ENCODE results near the gene AQP12B.
"Not testable (repeated sequence)": the region's sequence is repeated elsewhere in the genome, so short reads cannot be mapped to it uniquely, and the experiment has no call there.

The AQP12B gene

DNA sequence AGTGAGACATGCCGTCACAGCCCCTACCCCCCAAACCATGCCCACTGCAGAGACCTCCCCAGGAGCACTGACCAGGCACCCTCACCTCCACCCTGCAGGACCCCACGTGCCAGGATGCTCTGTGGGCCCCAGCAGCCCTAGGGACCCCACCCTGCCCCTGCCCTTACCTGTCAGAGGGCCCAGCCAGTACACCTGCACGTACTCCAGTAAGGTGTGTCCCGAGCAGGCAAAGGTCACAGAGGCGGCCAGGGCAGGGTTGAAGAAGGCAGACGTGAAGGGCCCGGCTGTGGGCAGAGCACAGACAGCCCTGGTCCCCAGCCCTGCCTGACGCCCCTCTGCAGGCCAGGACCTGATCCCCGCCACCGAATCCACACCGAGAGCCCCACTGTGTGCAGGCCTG lies 2.5 kb downstream of the AQP12B start:
- not testable (repeated sequence) for DNase-seq

DNA sequence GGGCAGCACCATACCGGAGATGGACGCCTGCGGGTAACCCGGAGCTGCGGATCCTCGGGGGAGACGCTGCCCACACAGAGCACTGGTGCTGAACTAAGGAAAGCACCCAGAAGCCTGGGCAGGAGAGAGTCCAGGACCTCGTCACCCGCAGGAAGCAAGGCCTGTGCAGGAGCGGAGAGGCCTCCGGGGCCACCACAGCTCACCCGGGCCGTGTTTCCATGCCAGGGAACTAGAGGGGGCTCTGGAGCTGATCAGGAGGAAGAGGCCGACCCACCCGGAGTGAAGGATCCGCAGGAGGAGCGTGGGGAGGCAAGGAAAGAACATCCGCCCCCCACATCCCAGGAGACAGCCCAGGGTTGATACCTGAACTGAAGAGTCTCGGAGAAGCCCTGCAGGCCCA lies 3.8 kb downstream of the AQP12B start:
- not testable (repeated sequence) for DNase-seq

DNA sequence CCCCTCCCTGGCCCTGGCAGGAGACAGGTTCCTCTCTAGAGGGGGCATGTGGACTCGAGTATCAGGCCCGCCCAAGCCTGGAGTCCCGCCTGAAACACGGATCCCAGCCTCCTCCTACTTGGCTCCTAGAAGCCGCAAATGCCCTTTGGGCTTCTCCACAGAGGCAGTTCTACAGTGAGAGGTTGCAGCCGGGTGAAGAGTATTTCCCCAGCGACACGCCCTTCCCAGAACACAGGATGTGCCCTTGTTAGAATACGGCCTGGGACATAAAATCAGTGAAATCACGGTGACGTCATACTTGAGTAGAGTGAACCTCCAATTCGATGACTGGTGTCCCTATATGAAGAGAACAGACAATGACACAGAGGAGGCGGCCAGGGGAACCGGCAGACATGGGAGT lies 4.6 kb downstream of the AQP12B start:
- DNase-seq: not testable (repeated sequence)

DNA sequence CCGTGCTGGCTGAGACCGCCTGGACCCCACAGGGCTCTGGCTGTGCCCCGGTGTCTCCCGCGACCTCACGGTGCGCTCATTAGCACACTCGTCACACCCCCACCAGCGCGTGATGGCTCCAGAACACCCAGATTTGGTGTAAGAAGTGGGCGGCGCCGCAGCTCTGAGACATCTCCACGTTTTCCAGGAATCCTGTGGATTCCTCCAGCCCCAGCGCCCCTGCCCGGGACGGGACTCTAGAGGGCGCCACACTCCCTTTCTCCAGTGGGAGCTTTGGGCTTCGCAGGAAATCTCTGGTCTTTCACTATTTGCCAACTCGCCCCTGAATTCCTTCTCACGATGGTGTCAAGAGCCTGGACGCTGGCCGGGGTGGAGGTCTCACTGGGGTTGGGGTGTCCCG lies 7.3 kb downstream of the AQP12B start:
- DNase-seq: not testable (repeated sequence)

DNA sequence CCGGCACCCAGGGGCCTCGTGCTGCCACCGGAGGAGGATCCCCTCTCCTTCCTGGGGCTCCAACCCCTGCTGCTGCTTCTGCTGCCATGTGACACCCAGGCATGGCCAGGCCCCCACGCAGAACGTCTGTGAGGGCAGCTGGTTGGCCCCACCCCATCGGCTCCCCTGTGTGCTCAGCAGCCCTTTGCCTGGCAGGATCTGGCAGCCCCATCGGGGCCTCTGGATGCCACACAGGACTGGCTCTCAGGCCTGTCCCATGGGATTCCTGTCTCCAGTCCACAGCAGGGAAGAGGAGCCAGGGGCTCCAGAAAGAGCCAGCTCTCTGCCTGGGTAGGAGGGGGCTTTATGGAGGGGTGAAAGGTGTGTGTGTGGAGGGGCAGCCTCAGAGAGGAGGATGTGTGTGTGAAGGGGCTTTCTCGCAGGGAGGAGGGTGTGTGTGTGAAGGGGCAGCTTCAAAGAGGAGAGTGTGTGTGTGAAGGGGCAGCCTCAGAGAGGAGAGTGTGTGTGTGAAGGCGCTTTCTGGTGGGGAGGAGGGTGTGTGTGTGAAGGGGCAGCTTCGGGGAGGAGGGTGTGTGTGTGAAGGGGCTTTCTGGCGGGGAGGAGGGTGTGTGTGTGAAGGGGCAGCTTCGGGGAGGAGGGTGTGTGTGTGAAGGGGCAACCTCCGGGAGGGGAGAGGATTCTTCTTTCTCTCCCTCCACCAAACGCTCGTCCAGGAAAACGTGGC lies 8.1 kb downstream of the AQP12B start:
- DNase-seq: not testable (repeated sequence)

DNA sequence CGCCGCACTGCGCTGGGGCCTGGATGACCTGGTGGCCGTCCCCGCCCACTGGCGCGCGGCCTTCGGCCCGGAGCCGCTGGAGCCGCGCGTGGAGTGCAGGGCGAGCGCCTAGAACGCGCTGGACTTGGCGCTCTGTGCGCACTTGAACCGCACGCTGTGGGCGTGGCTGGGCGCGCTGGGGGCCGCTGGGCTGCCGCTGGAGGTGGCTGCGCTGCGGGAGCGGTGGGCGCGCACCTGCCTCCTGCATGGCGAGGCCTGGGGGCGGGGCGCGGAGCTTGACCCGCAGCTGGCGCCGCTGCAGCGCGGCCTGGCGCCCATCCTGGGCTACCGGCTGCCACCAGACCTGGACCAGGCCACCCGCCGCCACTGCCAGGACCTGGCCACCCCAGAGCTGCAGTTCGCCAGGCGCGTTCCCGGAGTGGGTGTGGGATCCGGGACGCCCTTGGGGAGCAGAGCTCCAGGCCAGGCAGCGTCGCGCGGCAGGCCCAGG lies 9.9 kb downstream of the AQP12B start:
- no peak for DNase-seq

DNA sequence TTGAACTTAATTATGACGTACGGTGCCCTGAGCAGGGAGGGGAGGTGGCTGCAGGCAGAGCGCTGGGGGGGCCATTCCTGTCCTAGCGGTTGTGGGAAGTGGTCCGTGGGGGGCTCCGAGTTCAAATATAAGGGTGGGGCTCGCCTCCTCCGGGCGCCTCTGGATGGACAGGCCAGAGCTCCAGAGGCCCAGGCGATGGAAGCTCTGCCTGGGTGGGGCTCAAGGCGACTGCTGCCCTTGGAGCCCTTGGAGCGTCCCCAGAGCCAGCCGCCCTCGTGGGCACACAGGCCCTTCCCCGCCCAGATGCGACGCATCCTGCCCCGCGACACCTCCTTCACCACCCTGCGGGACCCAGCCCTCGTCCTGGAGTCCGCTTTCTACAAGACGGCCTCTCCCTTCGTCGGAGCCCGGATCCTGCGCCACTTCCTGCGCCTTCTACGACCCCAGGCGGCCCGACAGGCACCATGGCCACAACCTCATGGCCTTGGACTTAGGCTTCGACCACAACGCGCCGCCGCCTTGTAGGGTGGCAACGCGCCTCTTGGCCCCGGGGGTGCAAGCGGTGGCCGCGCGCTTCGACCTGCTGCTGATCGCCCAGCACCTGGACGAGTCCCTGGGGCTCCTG lies 10.5 kb downstream of the AQP12B start:
- DNase-seq: no peak

DNA sequence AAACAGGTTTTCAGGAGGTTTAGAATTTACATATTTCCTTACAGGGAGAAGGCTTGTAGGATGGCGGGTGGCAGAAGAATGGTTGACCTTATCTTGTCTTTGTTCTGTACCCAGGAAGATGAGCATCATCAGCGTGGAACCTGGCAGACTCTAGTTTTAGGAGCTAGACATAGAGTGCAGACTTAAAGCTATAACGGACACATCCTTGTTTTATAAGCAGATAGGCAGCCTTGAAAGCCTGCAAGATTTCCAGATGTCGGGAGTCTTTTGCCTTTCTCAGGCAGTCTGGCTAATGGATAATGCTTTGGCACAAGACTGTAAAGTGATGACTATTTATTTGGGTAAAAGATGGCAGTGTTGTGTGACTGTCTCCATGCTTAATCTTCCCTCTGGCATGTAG lies 11.7 kb downstream of the AQP12B start:
- DNase-seq: no peak

DNA sequence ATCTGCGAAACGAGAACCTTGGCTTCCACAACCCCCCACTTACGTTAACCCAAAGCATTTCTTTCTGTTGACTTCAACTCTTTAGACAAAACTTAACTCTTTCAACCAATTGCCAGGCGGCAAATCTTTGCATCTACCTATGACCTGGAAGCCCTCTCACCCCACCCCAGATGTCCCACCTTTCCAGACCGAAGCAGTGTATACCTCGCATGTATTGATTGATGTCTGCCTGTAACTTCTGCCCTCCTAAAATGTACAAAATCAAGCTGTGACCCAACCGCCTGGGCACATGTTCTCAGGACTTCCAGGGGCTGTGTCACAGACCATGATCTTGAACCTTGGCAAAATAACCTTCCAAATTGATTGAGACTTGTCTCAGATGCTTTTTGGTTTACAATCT lies 12.3 kb downstream of the AQP12B start:
- DNase-seq: no peak

DNA sequence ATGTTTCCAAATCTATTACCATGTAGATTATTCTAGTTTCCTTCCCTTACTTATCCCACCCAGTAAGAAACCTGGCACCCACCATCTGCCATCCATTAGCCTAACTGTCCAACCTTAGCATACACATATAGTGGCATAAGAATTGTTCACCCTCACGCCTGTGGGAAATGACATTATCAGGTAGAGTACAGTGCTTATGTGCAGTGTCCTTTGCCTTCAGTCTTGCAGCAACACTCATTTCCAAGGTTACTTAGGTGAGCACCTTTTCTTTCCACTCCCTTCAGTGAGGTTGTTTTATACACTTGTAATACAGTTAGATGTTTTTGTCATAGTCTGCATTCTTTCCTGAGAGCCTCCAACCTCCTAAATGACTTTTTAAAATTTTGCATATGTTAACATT lies 18.1 kb downstream of the AQP12B start:
- DNase-seq: no peak

DNA sequence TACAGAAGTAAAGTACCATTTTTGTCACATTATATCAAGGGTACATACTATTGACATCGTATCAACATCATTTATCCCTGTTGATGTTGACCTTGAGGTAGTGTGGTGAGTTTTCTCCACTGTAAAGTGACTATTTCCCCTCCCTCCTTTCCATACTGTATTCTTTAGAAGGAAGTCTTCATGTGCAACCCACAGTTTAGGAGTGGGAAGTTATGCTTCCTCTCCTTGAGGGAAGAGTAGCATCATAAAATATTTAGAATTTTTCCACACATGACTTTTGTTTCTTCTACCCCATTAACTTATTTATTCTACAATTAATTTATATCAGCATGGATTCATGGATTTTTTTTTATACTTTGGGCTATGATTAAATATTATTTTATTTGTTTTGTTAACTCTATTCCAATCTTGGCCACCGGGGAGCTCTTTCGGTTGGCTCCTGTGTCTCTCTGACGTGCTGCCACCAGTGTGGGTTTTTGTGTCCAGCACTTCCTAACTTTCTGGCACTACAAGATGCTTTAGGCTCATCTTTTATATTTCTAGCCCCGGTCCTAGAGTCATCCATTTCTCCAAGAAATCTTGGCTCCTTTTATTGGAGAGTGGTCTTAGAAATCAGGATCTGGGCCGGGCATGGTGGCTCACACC lies 19.0 kb downstream of the AQP12B start:
- DNase-seq: no peak

DNA sequence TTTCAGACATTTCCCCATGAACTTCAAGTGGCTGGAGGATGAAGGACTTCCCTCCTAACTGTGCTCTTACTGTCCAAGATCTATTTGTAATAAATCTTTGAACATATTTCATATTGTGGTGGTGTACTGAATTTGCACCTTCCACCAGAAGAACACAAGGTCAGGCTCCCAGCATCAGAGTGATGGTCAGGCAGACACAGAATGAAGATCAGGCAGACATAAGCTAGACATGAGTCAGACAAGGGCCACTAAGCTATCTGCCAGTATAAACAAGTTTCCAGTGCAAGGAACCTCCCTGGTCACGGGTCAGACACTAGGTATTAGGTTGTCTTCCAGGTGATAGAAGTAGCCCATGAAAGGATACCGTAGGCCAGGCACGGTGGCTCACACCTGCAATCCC lies 20.0 kb downstream of the AQP12B start:
- DNase-seq: no peak

DNA sequence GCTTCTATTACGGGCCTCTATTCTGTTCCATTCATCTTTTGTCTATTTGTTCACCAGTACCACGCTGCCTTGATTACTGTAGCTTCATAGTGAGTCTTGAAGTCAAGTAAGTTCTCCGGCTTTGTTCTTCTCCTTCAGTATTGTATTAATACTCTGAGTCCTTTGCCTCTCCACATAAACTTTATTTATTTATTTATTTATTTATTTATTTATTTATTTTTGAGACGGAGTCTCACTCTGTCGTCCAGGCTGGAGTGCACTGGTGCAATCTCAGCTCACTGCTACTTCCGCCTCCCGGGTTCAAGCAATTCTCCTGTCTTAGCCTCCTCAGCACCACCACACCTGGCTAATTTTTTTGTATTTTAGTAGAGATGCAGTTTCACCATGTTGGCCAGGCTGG lies 22.8 kb downstream of the AQP12B start:
- not testable (repeated sequence) for DNase-seq

DNA sequence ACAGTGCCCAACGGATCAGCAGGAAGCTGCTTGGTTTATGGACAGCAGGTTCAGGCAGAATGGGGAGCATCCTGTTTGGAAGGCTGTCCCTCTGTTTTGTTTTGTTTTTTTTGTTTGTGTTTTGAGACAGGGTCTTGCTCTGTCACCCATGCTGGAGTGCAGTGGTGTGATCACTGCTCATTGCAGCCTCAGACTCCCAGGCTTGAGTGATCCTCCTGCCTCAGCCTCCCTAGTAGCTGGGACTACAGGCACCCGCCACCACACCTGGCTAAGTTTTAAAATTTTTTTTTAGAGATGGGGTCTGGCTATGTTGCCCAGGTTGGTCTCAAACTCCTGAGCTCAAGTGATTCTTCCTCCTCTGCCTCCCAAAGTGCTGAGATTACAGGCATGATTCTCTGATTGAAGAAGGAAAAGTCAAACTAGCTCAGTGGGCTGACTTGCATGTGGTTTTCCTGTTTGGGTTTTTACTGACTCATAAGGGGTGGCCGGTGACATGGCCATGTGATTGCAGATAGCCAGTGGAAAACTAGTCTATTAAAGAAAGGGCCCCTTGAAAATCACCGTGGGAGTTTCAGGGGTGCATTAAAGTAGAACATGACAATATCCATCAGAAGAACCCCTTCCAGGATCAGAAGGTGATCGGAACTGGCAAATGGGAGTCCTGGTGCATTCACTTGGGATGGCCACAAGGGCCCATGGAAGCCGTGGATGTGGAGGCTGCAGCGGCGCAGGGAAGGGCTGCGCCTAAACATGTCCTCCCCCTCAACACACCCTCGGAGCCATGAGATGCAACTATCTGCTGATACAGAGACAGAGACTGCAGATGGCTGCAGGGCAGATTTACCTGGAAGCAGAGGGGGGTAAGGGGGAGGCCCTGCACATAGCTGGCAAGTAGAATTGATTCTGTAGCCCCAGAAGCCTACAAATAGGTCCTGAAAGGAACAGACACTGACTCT lies 26.5 kb downstream of the AQP12B start:
- no peak for DNase-seq

DNA sequence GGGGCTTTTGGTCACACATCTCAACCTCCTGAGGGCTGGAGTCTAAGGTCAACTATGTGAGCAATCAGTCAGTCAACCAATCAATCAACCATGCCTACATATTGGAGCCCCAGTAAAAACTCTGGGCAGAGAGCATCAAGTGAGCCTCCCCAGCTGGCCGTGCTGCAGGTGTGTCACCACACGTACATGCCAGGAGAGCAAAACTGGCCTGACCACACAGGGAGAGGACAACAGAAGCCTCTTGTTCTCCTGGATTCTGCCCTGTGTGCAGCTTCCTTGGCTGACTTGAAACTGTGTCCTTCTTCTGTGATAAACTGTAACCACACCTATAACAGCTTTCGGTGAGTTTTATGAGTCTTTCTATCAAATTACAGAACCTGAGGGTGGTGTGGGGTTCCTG lies 31.5 kb downstream of the AQP12B start:
- no peak for DNase-seq

DNA sequence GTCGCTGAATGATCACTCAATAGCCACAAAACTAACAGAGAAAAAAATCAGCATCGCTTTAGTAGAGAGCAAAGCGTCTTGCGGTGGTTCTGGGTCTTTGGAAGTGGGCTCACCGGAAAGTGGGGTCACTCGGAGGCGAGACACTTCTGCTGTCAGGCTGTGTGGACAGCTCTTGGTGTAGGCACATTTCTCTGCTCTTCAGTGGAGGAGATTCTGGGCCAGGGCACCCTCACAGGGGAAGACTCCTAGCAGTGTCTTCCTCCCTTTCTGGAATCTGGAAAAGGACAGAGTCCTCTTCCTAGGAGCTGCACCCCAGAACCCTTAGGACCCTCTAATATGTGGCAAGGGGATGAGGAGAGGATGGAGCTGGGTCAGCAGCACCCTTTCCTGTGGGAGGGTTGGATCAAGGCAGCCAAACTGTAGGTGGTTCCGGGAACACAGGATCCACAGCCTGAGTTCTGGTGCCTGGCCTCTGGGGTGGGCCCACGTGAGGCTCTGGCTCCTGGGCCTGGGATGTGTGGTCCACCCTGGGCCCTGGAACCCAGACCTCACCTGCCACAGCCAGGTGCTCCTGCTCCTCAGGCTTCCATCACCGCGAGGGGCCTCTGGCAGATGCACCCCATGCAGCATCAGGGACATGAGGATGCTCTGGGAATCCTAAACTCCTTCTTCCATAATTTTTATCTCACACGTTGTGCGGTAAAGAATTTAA lies 32.3 kb downstream of the AQP12B start:
- no peak for DNase-seq

DNA sequence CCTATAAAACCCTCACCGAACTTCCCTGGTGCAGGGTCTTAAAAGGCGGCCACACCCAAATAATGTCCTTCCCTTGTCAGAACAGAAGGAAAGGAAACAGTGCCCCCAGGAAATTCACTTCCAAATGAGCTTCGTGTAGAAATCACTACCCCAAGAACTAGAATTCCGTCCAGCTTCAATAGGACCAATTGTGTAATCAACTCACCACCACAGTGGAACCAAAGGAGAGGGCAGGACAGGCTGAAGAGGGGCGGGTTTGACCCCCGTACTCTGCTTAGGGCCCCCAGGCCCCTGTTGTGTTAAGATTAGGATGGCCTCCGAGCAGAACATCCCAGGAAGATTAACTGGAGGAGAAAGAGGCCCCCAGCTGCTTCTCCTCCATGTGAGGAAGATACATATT lies 33.4 kb downstream of the AQP12B start:
- no peak for DNase-seq

DNA sequence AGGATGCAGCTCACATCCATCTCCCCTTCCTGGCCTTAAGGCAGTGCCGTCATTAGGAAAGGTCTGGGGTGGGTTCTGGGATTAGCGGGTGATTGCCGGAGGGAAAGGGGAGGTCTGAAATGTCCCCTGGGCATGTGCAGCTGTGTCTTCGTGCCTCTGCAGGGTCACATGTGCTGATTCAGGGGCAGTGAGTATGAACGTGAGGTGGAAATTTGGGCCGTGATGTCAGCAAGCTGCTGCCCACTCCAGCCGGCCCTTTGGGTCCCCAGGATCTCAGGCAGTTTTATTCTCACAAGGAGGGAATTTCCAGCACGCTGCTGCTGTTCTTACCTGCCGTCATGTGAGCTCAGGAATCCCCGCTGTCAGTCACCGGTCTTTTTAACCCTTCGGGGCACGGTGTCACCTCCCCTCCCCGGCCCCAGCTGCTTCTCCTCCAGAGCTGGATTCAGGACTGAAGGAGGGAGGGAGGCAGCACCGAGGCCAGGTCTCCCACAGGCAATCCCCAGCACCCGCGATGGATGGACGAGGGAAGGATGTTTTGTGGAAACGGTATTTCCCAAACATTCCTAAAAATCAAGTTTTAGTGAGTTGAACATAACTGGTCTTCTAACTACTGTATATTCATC lies 33.9 kb downstream of the AQP12B start:
- no peak for DNase-seq

DNA sequence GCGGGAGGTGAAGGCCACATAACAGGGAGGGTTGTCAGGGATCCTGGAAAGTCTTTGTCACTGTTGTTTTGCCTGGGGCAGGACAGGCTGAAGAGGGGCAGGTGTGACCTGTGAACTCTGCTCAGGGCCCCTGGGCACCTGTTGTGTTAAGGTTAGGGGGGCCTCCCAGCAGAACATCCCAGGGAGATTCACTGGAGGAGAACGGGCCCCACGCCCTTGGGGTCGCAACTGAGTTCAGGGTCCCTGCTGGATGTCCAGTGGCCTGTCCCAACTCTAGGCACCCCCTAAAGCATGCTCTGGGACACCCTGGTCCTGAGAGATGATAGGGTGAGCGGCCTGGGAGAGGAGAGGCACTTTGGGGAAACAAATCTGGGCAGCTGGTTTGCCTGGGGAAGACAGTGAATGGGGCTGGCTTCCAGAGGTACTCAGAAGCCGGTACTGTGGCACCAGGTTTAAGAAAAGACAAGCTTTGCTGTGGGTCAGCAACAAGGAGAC lies 34.5 kb downstream of the AQP12B start:
- DNase-seq: no peak

DNA sequence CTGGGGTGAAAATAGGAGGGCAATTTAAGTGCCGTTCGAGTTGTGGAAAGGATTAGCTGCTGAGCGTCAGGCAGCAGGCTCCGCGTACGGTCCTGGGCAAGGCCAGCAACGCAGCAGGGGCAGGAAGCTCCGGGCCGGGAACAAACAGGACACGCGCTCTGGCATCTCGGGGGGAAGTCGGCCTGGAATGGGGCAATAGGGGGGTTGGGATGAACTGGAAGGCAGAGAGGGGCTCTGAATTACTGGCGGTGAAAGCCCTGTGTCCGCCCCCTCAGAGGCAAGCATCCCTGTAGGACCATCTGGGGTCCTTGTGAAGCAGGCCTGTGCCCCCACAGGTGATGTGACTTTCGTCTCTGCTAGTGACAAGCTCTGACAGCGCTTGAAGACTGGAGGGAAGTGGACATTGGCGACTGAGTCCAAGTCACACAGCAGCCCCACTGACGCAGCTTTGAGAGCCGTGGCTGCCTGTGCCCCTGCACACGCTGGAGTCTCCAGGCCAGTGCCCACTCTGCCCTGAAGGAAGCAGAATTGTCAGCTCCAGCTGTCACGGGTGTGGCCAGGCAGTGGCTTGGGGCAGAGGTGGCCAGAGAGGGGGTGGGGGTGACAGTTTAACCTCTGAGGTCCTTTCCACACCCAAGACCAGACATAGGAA lies 35.1 kb downstream of the AQP12B start:
- DNase-seq: no peak

DNA sequence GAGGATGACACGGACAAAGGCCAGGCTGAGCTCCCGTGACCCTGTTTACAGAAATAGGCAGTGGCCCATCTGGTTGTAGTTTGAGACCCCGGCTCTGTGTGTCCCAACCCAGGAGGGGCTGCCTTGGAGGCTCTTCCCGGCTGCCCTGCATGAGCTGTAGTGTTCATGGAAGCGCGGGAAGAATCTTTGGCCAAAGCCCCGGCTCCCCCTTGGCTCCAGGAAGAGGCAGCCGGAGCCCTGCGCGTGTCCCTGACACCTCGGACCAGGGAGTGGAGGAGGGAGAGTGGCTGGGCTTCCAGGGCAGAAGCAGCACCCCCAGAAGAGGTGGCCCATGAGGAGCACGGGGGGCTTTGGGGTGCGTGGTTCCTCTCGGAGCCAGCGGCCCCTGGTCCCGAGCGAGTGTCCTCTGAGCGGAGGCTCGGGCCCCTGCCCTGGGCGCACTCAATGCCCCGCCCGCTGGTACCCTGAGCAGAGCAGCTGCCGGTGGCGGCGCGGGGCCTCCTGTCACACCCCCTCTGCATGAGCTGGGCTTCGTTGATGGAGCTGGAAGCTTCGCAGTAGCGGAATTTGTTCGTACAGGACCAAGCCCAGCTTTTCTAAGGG lies 35.7 kb downstream of the AQP12B start:
- DNase-seq: no peak

All from activated gamma-delta T cell treated with Interleukin-2 at 50 U/mL for 16 hours (primary cell).